HEK293 (cell line): Measurements from ENCODE around the gene PPP1CA.
A peak's percentile ranks its signal among the peaks of the same experiment; 100 is the strongest.

Source experiments
- HOXA7 ChIP-seq: sonication (generic); formaldehyde crosslinking; IDR thresholded peaks from 2 replicates; pipeline ENCODE4 v1.8.1; 2022; ENCODE audit warnings: missing genetic modification reagents, borderline replicate concordance
- IKZF3 ChIP-seq: fragments of 450-650 bp; IDR thresholded peaks from 2 replicates; pipeline ENCODE4 v1.5.0; 2018; ENCODE audit warnings: missing biosample characterization, mild to moderate bottlenecking, missing genetic modification characterization, moderate library complexity
- MYNN ChIP-seq: fragments of 450-650 bp; formaldehyde crosslinking; IDR thresholded peaks from 2 replicates; pipeline ENCODE4 v1.5.1; 2016; ENCODE audit warnings: missing biosample characterization, missing genetic modification characterization, borderline replicate concordance
- MZF1 ChIP-seq: fragments of 450-650 bp; formaldehyde crosslinking; IDR thresholded peaks from 2 replicates; pipeline ENCODE4 v1.5.1; 2017; ENCODE audit warnings: missing biosample characterization, missing genetic modification characterization, borderline replicate concordance
- ZBTB7A ChIP-seq: fragments of 450-650 bp; formaldehyde crosslinking; IDR thresholded peaks from 2 replicates; pipeline ENCODE4 v1.5.1; 2016; ENCODE audit warnings: low read depth, missing biosample characterization, missing genetic modification characterization
- ZNF114 ChIP-seq: fragments of 450-650 bp; formaldehyde crosslinking; IDR thresholded peaks from 2 replicates; pipeline ENCODE4 v1.5.0; 2017; ENCODE audit warnings: missing biosample characterization, missing genetic modification characterization
- ZNF121 ChIP-seq: fragments of 450-650 bp; formaldehyde crosslinking; IDR thresholded peaks from 2 replicates; pipeline ENCODE4 v1.5.1; 2016; ENCODE audit warnings: missing biosample characterization, missing genetic modification characterization
- ZNF239 ChIP-seq: fragments of 450-650 bp; formaldehyde crosslinking; IDR thresholded peaks from 2 replicates; pipeline ENCODE4 v1.5.1; 2016; ENCODE audit warnings: missing biosample characterization, missing genetic modification characterization
- ZNF555 ChIP-seq: fragments of 450-650 bp; formaldehyde crosslinking; conservative IDR thresholded peaks from 2 replicates; pipeline ENCODE4 v1.5.1; 2017; ENCODE audit warnings: missing biosample characterization, mild to moderate bottlenecking, missing genetic modification characterization, inconsistent platforms
- ZNF571 ChIP-seq: fragments of 450-650 bp; formaldehyde crosslinking; IDR thresholded peaks from 2 replicates; pipeline ENCODE4 v1.5.0; 2017; ENCODE audit warnings: missing biosample characterization, missing genetic modification characterization
- ZNF658 ChIP-seq: fragments of 450-650 bp; formaldehyde crosslinking; IDR thresholded peaks from 2 replicates; pipeline ENCODE4; 2016; ENCODE audit warnings: missing biosample characterization, missing genetic modification characterization
- ZNF776 ChIP-seq: fragments of 450-650 bp; formaldehyde crosslinking; IDR thresholded peaks from 2 replicates; pipeline ENCODE4 v1.5.0; 2017; ENCODE audit warnings: missing biosample characterization, missing genetic modification characterization, borderline replicate concordance
- ZSCAN16 ChIP-seq: fragments of 450-650 bp; formaldehyde crosslinking; IDR thresholded peaks from 2 replicates; pipeline ENCODE4 v1.5.1; 2016; ENCODE audit warnings: missing biosample characterization, missing genetic modification characterization
- TF ChIP-seq, protein P1 (sequence below): fragments of 450-650 bp; formaldehyde crosslinking; IDR thresholded peaks from 2 replicates; pipeline ENCODE4 v1.5.1; 2016; ENCODE audit warnings: missing biosample characterization, missing genetic modification characterization
- TF ChIP-seq, protein P2 (sequence below): fragments of 450-650 bp; formaldehyde crosslinking; IDR thresholded peaks from 2 replicates; pipeline ENCODE4 v1.5.1; 2016; ENCODE audit warnings: missing biosample characterization, missing genetic modification characterization, low read depth
- TF ChIP-seq, protein P3 (sequence below): fragments of 450-650 bp; formaldehyde crosslinking; IDR thresholded peaks from 2 replicates; pipeline ENCODE4 v1.5.1; 2016; ENCODE audit warnings: missing biosample characterization, missing genetic modification characterization, borderline replicate concordance
- TF ChIP-seq, protein P4 (sequence below): fragments of 450-650 bp; formaldehyde crosslinking; IDR thresholded peaks from 2 replicates; pipeline ENCODE4 v1.5.1; 2017; ENCODE audit warnings: missing biosample characterization, missing genetic modification characterization
- TF ChIP-seq, protein P5 (sequence below): fragments of 450-650 bp; formaldehyde crosslinking; IDR thresholded peaks from 2 replicates; pipeline ENCODE4 v1.5.1; 2016; ENCODE audit warnings: missing biosample characterization, missing genetic modification characterization
- TF ChIP-seq, protein P6 (sequence below): fragments of 450-650 bp; IDR thresholded peaks from 2 replicates; pipeline ENCODE4 v1.5.1; 2018; ENCODE audit warnings: missing biosample characterization, mild to moderate bottlenecking, missing genetic modification characterization
- TF ChIP-seq, protein P7 (sequence below): fragments of 450-650 bp; formaldehyde crosslinking; IDR thresholded peaks from 2 replicates; pipeline ENCODE4 v1.5.1; 2016; ENCODE audit warnings: missing biosample characterization, missing genetic modification characterization
- TF ChIP-seq, protein P8 (sequence below): fragments of 450-650 bp; formaldehyde crosslinking; IDR thresholded peaks from 2 replicates; pipeline ENCODE4 v1.5.1; 2016; ENCODE audit warnings: missing biosample characterization, missing genetic modification characterization

Gene PPP1CA

DNA sequence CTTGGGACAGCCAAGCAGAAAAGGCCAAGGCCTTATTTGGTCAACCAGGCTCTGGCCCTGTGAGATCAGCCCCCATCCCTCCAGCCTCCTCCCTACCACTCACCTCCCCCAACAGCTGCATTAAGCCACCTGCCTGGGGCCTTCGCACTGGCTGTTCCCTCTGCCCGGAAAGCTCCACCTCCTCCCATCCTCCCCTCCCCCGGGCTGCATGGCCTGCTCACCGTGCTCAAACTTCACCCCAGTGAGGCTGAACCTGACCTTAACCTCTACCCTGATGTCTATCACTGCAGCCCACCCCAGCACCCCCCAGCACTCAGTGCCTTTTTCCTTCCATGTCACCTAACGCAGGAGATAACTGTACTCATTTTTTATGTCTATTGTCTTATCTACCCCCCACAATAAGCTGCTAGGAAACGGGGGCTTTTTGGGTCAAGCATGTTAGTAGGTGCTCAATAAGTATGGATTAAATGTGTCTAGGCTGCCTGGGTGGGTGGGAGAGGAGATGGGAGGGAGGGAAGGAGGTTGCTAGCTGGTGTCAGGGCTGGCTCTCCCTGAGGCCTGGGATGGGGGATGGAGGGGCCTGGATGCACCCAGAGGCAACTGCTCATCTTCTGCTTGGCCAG, 34.9 kb upstream of the PPP1CA start (continued):
- no peak for TF ChIP-seq ZNF239 (tag by site-specific recombination)
- TF ChIP-seq HOXA7 (CRISPR knock-in tag): no peak
- TF ChIP-seq ZNF114: no peak
- no peak for TF ChIP-seq ZBTB7A (tag by site-specific recombination)
- TF ChIP-seq, protein P1, sequence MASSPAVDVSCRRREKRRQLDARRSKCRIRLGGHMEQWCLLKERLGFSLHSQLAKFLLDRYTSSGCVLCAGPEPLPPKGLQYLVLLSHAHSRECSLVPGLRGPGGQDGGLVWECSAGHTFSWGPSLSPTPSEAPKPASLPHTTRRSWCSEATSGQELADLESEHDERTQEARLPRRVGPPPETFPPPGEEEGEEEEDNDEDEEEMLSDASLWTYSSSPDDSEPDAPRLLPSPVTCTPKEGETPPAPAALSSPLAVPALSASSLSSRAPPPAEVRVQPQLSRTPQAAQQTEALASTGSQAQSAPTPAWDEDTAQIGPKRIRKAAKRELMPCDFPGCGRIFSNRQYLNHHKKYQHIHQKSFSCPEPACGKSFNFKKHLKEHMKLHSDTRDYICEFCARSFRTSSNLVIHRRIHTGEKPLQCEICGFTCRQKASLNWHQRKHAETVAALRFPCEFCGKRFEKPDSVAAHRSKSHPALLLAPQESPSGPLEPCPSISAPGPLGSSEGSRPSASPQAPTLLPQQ (tag by site-specific recombination): no peak
- no peak for TF ChIP-seq ZSCAN16 (tag by site-specific recombination)
- TF ChIP-seq MZF1 (tag by site-specific recombination): no peak
- TF ChIP-seq ZNF776 (tag by site-specific recombination): no peak
- TF ChIP-seq ZNF658 (tag by site-specific recombination): no peak
- TF ChIP-seq, protein P2, sequence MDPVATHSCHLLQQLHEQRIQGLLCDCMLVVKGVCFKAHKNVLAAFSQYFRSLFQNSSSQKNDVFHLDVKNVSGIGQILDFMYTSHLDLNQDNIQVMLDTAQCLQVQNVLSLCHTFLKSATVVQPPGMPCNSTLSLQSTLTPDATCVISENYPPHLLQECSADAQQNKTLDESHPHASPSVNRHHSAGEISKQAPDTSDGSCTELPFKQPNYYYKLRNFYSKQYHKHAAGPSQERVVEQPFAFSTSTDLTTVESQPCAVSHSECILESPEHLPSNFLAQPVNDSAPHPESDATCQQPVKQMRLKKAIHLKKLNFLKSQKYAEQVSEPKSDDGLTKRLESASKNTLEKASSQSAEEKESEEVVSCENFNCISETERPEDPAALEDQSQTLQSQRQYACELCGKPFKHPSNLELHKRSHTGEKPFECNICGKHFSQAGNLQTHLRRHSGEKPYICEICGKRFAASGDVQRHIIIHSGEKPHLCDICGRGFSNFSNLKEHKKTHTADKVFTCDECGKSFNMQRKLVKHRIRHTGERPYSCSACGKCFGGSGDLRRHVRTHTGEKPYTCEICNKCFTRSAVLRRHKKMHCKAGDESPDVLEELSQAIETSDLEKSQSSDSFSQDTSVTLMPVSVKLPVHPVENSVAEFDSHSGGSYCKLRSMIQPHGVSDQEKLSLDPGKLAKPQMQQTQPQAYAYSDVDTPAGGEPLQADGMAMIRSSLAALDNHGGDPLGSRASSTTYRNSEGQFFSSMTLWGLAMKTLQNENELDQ (tag by site-specific recombination): no peak
- no peak for TF ChIP-seq ZNF555 (tag by site-specific recombination)
- TF ChIP-seq IKZF3 (tag by site-specific recombination): no peak
- TF ChIP-seq, protein P3, sequence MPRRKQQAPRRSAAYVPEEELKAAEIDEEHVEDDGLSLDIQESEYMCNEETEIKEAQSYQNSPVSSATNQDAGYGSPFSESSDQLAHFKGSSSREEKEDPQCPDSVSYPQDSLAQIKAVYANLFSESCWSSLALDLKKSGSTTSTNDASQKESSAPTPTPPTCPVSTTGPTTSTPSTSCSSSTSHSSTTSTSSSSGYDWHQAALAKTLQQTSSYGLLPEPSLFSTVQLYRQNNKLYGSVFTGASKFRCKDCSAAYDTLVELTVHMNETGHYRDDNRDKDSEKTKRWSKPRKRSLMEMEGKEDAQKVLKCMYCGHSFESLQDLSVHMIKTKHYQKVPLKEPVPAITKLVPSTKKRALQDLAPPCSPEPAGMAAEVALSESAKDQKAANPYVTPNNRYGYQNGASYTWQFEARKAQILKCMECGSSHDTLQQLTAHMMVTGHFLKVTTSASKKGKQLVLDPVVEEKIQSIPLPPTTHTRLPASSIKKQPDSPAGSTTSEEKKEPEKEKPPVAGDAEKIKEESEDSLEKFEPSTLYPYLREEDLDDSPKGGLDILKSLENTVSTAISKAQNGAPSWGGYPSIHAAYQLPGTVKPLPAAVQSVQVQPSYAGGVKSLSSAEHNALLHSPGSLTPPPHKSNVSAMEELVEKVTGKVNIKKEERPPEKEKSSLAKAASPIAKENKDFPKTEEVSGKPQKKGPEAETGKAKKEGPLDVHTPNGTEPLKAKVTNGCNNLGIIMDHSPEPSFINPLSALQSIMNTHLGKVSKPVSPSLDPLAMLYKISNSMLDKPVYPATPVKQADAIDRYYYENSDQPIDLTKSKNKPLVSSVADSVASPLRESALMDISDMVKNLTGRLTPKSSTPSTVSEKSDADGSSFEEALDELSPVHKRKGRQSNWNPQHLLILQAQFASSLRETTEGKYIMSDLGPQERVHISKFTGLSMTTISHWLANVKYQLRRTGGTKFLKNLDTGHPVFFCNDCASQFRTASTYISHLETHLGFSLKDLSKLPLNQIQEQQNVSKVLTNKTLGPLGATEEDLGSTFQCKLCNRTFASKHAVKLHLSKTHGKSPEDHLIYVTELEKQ (tag by site-specific recombination): peak; percentile 45; the same call in 1 of the 2 replicates
- TF ChIP-seq ZNF571 (tag by site-specific recombination): no peak
- TF ChIP-seq, protein P4, sequence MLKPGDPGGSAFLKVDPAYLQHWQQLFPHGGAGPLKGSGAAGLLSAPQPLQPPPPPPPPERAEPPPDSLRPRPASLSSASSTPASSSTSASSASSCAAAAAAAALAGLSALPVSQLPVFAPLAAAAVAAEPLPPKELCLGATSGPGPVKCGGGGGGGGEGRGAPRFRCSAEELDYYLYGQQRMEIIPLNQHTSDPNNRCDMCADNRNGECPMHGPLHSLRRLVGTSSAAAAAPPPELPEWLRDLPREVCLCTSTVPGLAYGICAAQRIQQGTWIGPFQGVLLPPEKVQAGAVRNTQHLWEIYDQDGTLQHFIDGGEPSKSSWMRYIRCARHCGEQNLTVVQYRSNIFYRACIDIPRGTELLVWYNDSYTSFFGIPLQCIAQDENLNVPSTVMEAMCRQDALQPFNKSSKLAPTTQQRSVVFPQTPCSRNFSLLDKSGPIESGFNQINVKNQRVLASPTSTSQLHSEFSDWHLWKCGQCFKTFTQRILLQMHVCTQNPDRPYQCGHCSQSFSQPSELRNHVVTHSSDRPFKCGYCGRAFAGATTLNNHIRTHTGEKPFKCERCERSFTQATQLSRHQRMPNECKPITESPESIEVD (tag by site-specific recombination): no peak
- TF ChIP-seq ZNF121 (tag by site-specific recombination): no peak
- TF ChIP-seq, protein P5, sequence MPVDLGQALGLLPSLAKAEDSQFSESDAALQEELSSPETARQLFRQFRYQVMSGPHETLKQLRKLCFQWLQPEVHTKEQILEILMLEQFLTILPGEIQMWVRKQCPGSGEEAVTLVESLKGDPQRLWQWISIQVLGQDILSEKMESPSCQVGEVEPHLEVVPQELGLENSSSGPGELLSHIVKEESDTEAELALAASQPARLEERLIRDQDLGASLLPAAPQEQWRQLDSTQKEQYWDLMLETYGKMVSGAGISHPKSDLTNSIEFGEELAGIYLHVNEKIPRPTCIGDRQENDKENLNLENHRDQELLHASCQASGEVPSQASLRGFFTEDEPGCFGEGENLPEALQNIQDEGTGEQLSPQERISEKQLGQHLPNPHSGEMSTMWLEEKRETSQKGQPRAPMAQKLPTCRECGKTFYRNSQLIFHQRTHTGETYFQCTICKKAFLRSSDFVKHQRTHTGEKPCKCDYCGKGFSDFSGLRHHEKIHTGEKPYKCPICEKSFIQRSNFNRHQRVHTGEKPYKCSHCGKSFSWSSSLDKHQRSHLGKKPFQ: no peak
- TF ChIP-seq, protein P6, sequence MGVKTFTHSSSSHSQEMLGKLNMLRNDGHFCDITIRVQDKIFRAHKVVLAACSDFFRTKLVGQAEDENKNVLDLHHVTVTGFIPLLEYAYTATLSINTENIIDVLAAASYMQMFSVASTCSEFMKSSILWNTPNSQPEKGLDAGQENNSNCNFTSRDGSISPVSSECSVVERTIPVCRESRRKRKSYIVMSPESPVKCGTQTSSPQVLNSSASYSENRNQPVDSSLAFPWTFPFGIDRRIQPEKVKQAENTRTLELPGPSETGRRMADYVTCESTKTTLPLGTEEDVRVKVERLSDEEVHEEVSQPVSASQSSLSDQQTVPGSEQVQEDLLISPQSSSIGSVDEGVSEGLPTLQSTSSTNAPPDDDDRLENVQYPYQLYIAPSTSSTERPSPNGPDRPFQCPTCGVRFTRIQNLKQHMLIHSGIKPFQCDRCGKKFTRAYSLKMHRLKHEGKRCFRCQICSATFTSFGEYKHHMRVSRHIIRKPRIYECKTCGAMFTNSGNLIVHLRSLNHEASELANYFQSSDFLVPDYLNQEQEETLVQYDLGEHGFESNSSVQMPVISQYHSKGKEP: peak; percentile 38; the same call in 1 of the 2 replicates
- TF ChIP-seq, protein P7, sequence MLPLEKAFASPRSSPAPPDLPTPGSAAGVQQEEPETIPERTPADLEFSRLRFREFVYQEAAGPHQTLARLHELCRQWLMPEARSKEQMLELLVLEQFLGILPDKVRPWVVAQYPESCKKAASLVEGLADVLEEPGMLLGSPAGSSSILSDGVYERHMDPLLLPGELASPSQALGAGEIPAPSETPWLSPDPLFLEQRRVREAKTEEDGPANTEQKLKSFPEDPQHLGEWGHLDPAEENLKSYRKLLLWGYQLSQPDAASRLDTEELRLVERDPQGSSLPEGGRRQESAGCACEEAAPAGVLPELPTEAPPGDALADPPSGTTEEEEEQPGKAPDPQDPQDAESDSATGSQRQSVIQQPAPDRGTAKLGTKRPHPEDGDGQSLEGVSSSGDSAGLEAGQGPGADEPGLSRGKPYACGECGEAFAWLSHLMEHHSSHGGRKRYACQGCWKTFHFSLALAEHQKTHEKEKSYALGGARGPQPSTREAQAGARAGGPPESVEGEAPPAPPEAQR (tag by site-specific recombination): no peak
- TF ChIP-seq, protein P8, sequence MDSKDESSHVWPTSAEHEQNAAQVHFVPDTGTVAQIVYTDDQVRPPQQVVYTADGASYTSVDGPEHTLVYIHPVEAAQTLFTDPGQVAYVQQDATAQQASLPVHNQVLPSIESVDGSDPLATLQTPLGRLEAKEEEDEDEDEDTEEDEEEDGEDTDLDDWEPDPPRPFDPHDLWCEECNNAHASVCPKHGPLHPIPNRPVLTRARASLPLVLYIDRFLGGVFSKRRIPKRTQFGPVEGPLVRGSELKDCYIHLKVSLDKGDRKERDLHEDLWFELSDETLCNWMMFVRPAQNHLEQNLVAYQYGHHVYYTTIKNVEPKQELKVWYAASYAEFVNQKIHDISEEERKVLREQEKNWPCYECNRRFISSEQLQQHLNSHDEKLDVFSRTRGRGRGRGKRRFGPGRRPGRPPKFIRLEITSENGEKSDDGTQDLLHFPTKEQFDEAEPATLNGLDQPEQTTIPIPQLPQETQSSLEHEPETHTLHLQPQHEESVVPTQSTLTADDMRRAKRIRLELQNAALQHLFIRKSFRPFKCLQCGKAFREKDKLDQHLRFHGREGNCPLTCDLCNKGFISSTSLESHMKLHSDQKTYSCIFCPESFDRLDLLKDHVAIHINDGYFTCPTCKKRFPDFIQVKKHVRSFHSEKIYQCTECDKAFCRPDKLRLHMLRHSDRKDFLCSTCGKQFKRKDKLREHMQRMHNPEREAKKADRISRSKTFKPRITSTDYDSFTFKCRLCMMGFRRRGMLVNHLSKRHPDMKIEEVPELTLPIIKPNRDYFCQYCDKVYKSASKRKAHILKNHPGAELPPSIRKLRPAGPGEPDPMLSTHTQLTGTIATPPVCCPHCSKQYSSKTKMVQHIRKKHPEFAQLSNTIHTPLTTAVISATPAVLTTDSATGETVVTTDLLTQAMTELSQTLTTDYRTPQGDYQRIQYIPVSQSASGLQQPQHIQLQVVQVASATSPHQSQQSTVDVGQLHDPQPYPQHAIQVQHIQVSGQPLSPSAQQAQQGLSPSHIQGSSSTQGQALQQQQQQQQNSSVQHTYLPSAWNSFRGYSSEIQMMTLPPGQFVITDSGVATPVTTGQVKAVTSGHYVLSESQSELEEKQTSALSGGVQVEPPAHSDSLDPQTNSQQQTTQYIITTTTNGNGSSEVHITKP (tag by site-specific recombination): 0 out of 2 replicates have a peak, but pooled peaks have one; percentile 14
- TF ChIP-seq MYNN: no peak
